Hepatocyte (in vitro differentiated cells): ENCODE measurements around the gene ATP8B4.

ENCODE experiments used
- EZH2 ChIP-seq: fragments of 200-600 bp; sonication (generic); IDR thresholded peaks from 2 replicates; pipeline ENCODE4 v1.6.1; 2016; ENCODE audit warnings: antibody characterized with exemption, mild to moderate bottlenecking, borderline replicate concordance
- EZH2phosphoT487 ChIP-seq: fragments of 200-600 bp; sonication (generic); IDR thresholded peaks from one replicate; pipeline ENCODE4 v1.6.1; 2018; ENCODE audit warnings: antibody characterized with exemption, mild to moderate bottlenecking, low read depth, moderate library complexity; ENCODE audit not compliant: unreplicated experiment, severe bottlenecking
- TF ChIP-seq, protein P1 (sequence below): fragments of 200-600 bp; sonication (generic); IDR thresholded peaks from 2 replicates; pipeline ENCODE4 v1.5.1; 2016; ENCODE audit warnings: antibody characterized with exemption, mild to moderate bottlenecking; ENCODE audit not compliant: poor library complexity

- TF ChIP-seq, protein P1, sequence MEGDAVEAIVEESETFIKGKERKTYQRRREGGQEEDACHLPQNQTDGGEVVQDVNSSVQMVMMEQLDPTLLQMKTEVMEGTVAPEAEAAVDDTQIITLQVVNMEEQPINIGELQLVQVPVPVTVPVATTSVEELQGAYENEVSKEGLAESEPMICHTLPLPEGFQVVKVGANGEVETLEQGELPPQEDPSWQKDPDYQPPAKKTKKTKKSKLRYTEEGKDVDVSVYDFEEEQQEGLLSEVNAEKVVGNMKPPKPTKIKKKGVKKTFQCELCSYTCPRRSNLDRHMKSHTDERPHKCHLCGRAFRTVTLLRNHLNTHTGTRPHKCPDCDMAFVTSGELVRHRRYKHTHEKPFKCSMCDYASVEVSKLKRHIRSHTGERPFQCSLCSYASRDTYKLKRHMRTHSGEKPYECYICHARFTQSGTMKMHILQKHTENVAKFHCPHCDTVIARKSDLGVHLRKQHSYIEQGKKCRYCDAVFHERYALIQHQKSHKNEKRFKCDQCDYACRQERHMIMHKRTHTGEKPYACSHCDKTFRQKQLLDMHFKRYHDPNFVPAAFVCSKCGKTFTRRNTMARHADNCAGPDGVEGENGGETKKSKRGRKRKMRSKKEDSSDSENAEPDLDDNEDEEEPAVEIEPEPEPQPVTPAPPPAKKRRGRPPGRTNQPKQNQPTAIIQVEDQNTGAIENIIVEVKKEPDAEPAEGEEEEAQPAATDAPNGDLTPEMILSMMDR: no peak
- TF ChIP-seq EZH2 (no peak), EZH2phosphoT487 (no peak)
These were observed 237.2 kb downstream of the ATP8B4 start for GRCh38 chr15:49881866-49882265.
